ENCODE results near the gene TICAM2. TPM values are rescaled to one million over a fixed set of nuclear protein-coding genes. Genes with fewer than 3 reads are reported as not detected.

Gene TICAM2
- total and polyA plus RNA-seq, 9 of the 15 experiments (the other 6 are each of a cell fraction or from before 2014, with no cell fraction given) = 0.15 to 1.8 (median 0.98) TPM

DNA sequence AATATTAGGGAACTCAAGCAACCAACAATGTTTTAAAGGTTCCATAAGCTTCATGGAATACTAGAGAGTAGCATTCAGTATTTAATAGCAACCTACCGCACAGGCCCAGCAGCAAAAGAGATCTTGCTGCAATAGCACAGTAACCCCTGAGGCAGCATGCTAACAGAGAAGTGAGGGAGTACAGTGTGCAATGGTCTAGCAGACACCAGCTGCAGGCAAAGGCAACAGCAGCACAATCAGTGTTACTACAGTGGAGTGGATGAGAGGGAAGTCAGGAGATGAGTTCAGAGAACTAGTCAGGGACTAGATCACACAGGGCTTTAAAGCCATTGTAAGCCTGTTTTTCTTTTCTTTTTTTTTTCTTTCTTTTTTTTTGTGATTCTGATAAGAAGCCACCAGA is 2.8 kb downstream of the TICAM2 start:
- Histone ChIP-seq H3K27ac (ENCODE audit: extremely low read depth, low read depth, low read length) (no peak overlapping the region), H3K4me1 (replicated peaks in 1 of 2; ENCODE audit: control insufficient read depth in 2 of 2, insufficient read depth in 2 of 2, low read length in 2 of 2) (peaks cover 3 to 8% of the 10 kb centered on the region in 2 experiments; a peak in 2 of 5 replicates), H3K9me1 (ENCODE audit: control insufficient read depth, insufficient read depth, low read length) (no peaks in the 10 kb centered on the region), H3K4me2 (ENCODE audit: insufficient read depth, low read length) (no peak overlapping the region), H3K4me3 (no peak overlapping the region), H3K79me2 (ENCODE audit: control insufficient read depth, insufficient read depth, low read length) (no peaks in the 10 kb centered on the region), H3K9me3 (replicated peaks; ENCODE audit: control insufficient read depth, insufficient read depth, low read depth, low read length) (no peaks in the 10 kb centered on the region), H3K36me3 (ENCODE audit: control insufficient read depth, insufficient read depth, low read length) (peaks cover 11% of the 10 kb centered on the region; the same call in 2 of the 3 replicates), H4K20me1 (replicated peaks; ENCODE audit: control insufficient read depth, insufficient read depth, low read length) (no peaks in the 10 kb centered on the region), H2AFZ (ENCODE audit: low read depth, low read length) (no peak overlapping the region), H3K9ac (ENCODE audit: insufficient read depth in 1 of 2, low read depth in 2 of 2, low read length in 2 of 2) (no peak overlapping the region), H3K27me3 (ENCODE audit: control insufficient read depth in 2 of 2, insufficient read depth in 2 of 2, low read length in 2 of 2) (no peaks in the 10 kb centered on the region)
- 72% methylated on average over 1 of the region's 1 CpG for WGBS (ENCODE audit: insufficient coverage, low coverage, missing lambda C conversion rate)
- intact Hi-C loops (cut with micrococcal nuclease) (no loop called here), in situ Hi-C loops (cut with MboI) (loop anchor here (25.0 kb wide), 1 partner anchor 1912 kb away; no protein-coding TSS in a partner anchor)
- FAIRE-seq (peak; percentile 15), DNase-seq (ENCODE audit: extremely low read depth in 1 of 4, low spot score in 3 of 4) (no peak), ATAC-seq (no peak; the same call in 2 of the 3 replicates)
- ChIA-PET CTCF (ENCODE audit: low intra/inter-chr PET ratio) (no interaction called here), POLR2A (interaction anchor here (1.5 to 1.6 kb wide), 2 partner anchors 10 to 12 kb away, joined by 3 to 4 read pairs; no protein-coding TSS in a partner anchor)
- BruUV-seq (replicated peaks) = no TSS peak
- TF ChIP-seq THRAP3 (IDR thresholded peaks at IDR 0.05; ENCODE audit: borderline replicate concordance) (no peak), E2F5 (CRISPR knock-in tag; IDR thresholded peaks at IDR 0.05) (no peak), EP400 (IDR thresholded peaks at IDR 0.05) (no peak), CBFA2T3 (IDR thresholded peaks at IDR 0.05) (no peak), CEBPG (CRISPR knock-in tag; IDR thresholded peaks at IDR 0.05) (peak; percentile 16; the same call in 1 of the 2 replicates), CEBPG (tag; conservative IDR thresholded peaks at IDR 0.05 in 1 of 2, IDR thresholded peaks at IDR 0.05 in 1 of 2) (no peak)
- TF ChIP-seq, protein P1, sequence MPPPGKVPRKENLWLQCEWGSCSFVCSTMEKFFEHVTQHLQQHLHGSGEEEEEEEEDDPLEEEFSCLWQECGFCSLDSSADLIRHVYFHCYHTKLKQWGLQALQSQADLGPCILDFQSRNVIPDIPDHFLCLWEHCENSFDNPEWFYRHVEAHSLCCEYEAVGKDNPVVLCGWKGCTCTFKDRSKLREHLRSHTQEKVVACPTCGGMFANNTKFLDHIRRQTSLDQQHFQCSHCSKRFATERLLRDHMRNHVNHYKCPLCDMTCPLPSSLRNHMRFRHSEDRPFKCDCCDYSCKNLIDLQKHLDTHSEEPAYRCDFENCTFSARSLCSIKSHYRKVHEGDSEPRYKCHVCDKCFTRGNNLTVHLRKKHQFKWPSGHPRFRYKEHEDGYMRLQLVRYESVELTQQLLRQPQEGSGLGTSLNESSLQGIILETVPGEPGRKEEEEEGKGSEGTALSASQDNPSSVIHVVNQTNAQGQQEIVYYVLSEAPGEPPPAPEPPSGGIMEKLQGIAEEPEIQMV (tag; conservative IDR thresholded peaks at IDR 0.05; ENCODE audit: low read depth) = no peak
- TF ChIP-seq, protein P2, sequence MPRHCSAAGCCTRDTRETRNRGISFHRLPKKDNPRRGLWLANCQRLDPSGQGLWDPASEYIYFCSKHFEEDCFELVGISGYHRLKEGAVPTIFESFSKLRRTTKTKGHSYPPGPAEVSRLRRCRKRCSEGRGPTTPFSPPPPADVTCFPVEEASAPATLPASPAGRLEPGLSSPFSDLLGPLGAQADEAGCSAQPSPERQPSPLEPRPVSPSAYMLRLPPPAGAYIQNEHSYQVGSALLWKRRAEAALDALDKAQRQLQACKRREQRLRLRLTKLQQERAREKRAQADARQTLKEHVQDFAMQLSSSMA (CRISPR knock-in tag; IDR thresholded peaks at IDR 0.05) = no peak
